HFFc6 (cell line): Measurements from ENCODE around the gene AK9. TPM values are rescaled to one million over a fixed set of nuclear protein-coding genes. Genes with fewer than 3 reads are reported as not detected.
"Not testable (repeated sequence)": the region's sequence is repeated elsewhere in the genome, so short reads cannot be mapped to it uniquely, and the experiment has no call there.

Source experiments
- DNase-seq: peaks from one replicate; pipeline ENCODE4 v3.0.0-alpha.2; 2018
- H3K27ac Mint-ChIP-seq: 2 replicates; pipeline ENCODE4 v1.8.0; 2020; ENCODE audit warnings: mild to moderate bottlenecking, mixed read lengths
- H3K27me3 Mint-ChIP-seq: 2 replicates; pipeline ENCODE4 v1.8.0; 2021; ENCODE audit warnings: mild to moderate bottlenecking, moderate library complexity, mixed read lengths; ENCODE audit not compliant: insufficient read depth
- H3K36me3 Mint-ChIP-seq: 2 replicates; pipeline ENCODE4 v1.8.0; 2021; ENCODE audit warnings: low read depth, mixed read lengths
- H3K4me1 Mint-ChIP-seq: 2 replicates; pipeline ENCODE4 v1.8.0; 2020; ENCODE audit warnings: low read depth, mixed read lengths
- H3K4me3 Mint-ChIP-seq: 2 replicates; pipeline ENCODE4 v1.8.0; 2020; ENCODE audit warnings: mild to moderate bottlenecking, moderate library complexity, mixed read lengths
- H3K9me3 Mint-ChIP-seq: 2 replicates; pipeline ENCODE4 v1.8.0; 2020; ENCODE audit warnings: mild to moderate bottlenecking, mixed read lengths
- total RNA-seq, 6 experiments: library from RNA; stranded (reverse); fragmentation: NEBNext Ultra II Directional; extraction: Animal tissue kit (Norgen Biotek cat#: 25700); gene quantifications; 2 replicates in 1 of 6; 3 replicates in 5 of 6; pipeline ENCODE4 v1.2.3, GENCODE V29; 2021
- TF ChIP-seq, protein P1 (sequence below): fragments of 200-600 bp; sonication (generic); IDR thresholded peaks from 2 replicates; pipeline ENCODE4 v1.5.0; 2021; ENCODE audit warnings: antibody characterized with exemption, mild to moderate bottlenecking

Gene AK9
- total RNA-seq, 6 experiments from 2014 or later = 1.2 to 2.0 (median 1.5) TPM

DNA sequence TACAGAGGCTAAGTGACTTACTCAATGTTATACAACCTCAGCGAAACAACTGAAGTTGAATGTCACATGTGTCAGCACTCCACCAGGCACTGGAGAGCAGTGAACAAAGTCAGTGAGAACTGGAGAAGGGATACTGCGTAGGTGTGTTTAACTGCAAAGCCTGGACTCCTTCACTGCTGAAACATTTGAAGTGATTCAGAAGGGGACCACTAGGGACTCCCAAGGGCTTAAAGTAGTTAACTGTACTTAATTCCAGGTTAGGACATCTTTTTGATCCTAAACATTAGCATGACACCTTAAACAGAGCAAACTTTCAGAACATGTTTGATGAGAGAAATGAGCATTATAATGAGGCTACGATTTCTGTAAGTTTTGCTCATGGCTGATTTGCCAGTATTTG is 163.0 kb downstream of the AK9 start:
- H3K27ac Mint-ChIP-seq = no peak overlapping the region
- H3K36me3 Mint-ChIP-seq = no peaks in the 10 kb centered on the region
- H3K9me3 Mint-ChIP-seq = no peaks in the 10 kb centered on the region
- TF ChIP-seq, protein P1, sequence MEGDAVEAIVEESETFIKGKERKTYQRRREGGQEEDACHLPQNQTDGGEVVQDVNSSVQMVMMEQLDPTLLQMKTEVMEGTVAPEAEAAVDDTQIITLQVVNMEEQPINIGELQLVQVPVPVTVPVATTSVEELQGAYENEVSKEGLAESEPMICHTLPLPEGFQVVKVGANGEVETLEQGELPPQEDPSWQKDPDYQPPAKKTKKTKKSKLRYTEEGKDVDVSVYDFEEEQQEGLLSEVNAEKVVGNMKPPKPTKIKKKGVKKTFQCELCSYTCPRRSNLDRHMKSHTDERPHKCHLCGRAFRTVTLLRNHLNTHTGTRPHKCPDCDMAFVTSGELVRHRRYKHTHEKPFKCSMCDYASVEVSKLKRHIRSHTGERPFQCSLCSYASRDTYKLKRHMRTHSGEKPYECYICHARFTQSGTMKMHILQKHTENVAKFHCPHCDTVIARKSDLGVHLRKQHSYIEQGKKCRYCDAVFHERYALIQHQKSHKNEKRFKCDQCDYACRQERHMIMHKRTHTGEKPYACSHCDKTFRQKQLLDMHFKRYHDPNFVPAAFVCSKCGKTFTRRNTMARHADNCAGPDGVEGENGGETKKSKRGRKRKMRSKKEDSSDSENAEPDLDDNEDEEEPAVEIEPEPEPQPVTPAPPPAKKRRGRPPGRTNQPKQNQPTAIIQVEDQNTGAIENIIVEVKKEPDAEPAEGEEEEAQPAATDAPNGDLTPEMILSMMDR = peak; percentile 21; the same call in 1 of the 2 replicates
- H3K27me3 Mint-ChIP-seq = peaks cover 7% of the 10 kb centered on the region; the same call in 1 of the 2 replicates
- no peak overlapping the region for H3K4me3 Mint-ChIP-seq
- no peak for DNase-seq
- peaks cover 7% of the 10 kb centered on the region for H3K4me1 Mint-ChIP-seq

DNA sequence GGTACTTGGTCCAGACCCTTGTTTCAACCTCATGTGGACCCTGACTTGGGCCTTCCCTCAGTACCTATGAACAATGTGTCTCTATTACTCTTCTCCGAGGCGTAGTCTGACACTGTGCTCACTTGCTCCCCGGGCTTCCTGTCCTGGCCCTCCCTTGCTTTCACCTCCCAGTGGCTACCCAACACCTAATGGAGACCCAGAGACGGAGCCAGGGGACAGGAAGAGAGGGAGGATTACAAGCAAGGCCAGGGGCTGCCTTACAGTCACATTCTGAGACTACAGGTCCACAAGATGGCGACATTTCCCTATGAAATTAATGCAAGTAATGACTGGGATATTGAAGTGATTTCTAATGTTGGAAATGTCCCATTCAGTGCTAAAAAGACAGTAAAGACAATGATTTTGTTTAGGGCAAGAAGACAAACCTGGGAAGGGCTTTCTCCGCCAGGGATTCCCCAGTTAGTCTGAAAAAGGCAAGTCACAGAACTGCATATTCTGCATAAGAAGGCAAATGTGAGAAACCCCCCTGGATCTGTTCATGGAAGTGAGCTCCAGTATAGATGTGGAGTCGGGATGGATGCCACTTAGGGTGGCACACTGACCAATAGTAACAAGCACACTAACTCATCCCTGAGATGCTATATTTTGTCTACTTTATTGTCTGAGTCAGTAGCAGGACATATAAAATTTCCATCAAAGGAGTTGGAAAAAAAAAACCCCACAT is 163.9 kb downstream of the AK9 start:
- Mint-ChIP-seq H3K27me3 (peaks cover 9% of the 10 kb centered on the region; the same call in 1 of the 2 replicates), H3K9me3 (no peaks in the 10 kb centered on the region), H3K27ac (no peak overlapping the region), H3K4me1 (peaks cover 7% of the 10 kb centered on the region), H3K4me3 (no peak overlapping the region), H3K36me3 (no peaks in the 10 kb centered on the region)
- DNase-seq = peak; percentile 55
- TF ChIP-seq, protein P1 = peak; percentile 83

DNA sequence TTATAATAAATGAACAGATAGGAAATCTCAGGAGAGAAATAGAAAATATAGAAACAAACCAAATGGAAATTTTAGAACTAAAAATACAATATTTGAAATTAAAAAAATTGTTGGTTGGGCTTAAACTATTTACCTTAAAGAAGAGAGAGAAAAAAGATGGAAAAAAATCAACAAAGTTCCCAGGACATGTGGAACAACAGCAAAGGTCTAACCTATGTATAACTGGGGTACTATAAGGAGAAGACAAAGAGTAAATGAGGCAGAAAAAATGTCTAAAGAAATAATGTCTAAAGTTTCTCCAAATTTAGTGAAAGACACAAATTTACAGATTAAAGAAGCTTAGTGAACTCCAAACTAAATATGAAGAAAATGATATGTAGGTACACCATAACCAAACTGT is 166.9 kb downstream of the AK9 start:
- H3K4me3 Mint-ChIP-seq = no peak overlapping the region
- H3K27ac Mint-ChIP-seq = no peak overlapping the region
- H3K9me3 Mint-ChIP-seq = no peaks in the 10 kb centered on the region
- H3K4me1 Mint-ChIP-seq = peaks cover 7% of the 10 kb centered on the region
- H3K27me3 Mint-ChIP-seq = peaks cover 19% of the 10 kb centered on the region
- no peaks in the 10 kb centered on the region for H3K36me3 Mint-ChIP-seq
- DNase-seq = no peak
- TF ChIP-seq, protein P1 = no peak

DNA sequence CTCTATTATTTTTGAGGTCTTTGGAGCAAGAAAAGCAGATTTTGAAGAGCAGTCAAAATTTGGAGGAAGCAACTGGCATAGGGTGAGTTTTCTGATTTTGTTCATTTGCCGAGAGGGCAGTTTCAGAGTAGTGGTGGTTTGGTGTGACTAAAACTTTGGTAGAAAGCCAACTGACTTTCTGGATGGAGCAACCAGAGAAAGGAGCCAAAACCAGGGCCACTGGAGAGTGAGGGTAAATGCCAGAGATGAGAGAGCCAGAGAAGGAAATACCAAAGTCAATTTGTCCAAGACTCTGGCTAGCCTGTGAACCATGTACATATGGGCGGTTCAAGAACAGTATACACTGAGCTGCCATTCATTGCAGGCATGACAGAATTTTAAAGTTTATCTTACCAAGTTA is 167.5 kb downstream of the AK9 start:
- peaks cover 20% of the 10 kb centered on the region for H3K27me3 Mint-ChIP-seq
- H3K4me1 Mint-ChIP-seq = peaks cover 7% of the 10 kb centered on the region
- H3K9me3 Mint-ChIP-seq = no peaks in the 10 kb centered on the region
- no peak overlapping the region for H3K27ac Mint-ChIP-seq
- no peak overlapping the region for H3K4me3 Mint-ChIP-seq
- no peaks in the 10 kb centered on the region for H3K36me3 Mint-ChIP-seq
- TF ChIP-seq, protein P1 = no peak
- peak; percentile 36 for DNase-seq

DNA sequence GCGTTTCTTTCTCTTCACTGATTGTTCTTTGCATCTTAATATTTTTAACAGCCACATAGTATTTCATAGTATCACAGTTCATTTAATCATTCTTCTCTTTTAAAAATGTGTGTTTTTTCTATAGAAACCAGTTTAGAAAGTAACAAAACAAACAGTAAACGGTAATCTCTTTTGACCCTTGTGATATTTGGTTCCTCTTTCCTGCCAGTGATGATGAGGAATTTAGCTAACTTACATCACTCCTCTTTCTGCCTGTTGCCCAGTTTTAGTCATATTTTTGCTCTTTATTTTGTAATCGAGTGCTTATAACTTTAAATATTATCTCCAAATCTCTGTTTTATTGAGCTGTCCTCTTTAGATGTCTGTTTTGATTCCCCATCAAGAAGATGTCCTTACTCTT is 169.9 kb downstream of the AK9 start:
- TF ChIP-seq, protein P1 = no peak
- Mint-ChIP-seq H3K36me3 (no peaks in the 10 kb centered on the region), H3K4me3 (no peak overlapping the region), H3K27me3 (peaks cover 19% of the 10 kb centered on the region), H3K27ac (no peak overlapping the region), H3K4me1 (peaks cover 13% of the 10 kb centered on the region), H3K9me3 (no peaks in the 10 kb centered on the region)
- DNase-seq = no peak

DNA sequence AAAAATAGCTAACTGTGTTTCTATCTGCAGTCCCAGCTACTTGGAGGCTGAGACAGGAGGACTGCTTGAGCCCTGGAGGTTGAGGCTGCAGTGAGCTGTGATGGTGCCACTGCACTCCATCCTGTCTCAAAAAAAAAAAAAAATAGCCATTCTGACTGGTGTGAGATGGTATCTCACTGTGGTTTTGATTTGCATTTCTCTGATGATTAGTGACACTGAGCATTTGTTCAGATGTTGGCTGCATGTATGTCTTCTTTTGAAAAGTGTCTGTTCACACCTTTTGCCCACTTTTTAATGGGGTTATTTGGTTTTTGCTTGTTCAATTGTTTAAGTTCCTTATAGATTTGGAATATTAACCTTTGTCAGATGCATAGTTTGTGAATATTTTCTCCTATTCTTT is 171.4 kb downstream of the AK9 start:
- not testable (repeated sequence) for DNase-seq, H3K9me3 Mint-ChIP-seq, H3K36me3 Mint-ChIP-seq, H3K4me3 Mint-ChIP-seq, H3K27ac Mint-ChIP-seq
- Mint-ChIP-seq H3K4me1 (peaks cover 28% of the 10 kb centered on the region), H3K27me3 (peaks cover 19% of the 10 kb centered on the region)
